Glomerular visceral epithelial cell (primary cell): ENCODE data around the gene ANKRD23.

Source experiments
- DNase-seq: peaks from one replicate; pipeline ENCODE4 v3.0.0-alpha.2; 2016; ENCODE audit errors: extremely low spot score

ANKRD23 gene

GRCh38 chr2:96877631-96878092 is 33.8 kb upstream of the ANKRD23 start:
- no peak for DNase-seq

GRCh38 chr2:96877042-96877451 is 33.2 kb upstream of the ANKRD23 start:
- DNase-seq = no peak

- DNase-seq = no peak
Observed at GRCh38 chr2:96876269-96877041, 32.6 kb upstream of the ANKRD23 start.

DNA sequence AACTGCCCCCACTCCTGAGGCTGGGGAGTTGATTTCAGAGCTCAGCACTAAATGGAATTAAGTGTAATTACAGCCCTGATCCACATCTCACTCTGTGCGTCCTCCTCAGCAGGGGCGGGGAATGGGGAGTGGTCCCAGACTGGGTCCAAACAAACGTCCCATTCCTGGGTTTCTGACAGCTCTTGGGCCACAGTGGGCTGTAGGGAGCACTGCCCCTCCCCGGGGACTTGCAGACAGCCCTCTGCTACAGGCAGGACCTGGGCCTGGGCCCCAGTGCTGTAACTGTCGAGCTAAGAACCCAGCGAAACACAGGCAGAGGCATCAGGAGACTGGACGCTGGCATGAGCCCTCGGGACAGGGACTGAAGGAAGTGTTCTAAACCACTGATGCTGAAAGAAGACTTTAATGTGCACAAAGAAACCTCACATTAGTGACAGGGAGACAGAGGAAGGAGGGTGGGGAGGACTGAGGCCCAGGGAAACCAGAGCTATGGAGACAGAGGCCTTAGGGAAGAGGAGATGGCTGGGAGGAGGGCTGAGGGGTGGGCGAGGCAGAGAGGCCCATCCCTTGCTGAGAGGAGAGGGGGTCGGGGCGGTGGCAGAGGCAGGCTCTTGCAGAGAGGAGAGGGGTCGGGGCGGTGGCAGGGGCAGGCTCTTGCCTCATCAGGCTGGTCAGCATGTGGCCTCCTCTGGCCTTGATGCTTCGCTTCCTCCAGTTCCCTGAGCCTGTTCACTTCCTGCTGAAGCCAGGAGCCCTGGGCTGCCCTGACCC is 31.9 kb upstream of the ANKRD23 start:
- no peak for DNase-seq

- DNase-seq = no peak
Observed at GRCh38 chr2:96874198-96874831, 30.5 kb upstream of the ANKRD23 start.

DNA sequence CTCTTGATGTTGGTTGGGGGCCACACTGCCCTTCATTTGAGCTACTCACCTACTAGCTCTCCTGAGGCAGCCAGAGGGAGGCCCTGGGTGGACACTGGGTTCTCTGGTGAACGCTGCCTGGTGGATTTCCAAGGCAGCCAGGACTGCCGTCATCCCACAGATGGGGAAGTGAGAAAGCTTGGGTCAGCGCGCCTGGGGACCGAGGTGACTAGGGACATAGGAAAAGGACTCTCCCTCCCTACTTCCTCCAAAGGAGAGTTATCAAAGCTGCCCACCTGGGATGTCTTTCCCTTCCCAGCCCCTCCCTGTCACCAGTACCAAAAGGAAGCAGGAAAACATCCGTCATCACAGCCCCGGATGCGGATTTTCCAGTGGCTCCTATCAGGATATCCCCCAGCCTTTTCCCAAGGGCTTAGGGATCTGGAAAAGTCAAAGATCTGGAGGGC is 29.9 kb upstream of the ANKRD23 start:
- no peak for DNase-seq

DNA sequence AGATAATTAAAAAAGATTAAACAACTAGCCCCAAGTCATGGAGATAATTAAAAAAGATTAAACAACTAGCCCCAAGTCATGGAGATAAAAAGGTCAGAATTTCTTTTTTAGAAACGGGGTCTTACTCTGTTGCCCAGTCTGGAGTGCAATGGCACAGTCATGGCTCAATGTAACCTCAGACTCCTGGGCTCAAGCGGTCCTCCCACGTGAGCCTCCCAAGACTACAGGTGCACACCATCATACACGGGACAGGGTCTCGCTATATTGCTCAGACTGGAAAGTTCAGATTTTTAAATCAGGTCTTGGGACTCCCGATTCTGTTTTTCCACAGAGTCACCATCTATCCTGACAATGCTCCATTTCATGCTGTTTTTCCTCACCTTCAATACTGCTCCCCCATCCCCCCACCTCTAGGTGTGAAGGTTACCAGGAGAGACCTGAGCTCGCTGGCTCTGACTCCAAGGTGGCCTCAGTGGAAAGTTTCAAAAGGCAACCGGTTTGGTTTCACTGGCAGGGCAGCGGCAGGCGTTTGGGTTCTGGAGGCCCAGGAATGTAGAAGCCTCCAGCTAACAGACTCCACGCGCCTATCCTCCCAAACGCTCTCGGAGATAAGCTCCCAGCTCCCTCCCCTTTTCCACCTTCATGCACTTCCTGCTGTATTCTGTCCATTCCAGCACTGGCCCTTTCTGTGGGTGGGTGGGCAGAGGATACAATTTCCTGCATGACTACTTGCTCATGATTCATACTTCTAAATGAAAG is 28.9 kb upstream of the ANKRD23 start:
- no peak for DNase-seq

- no peak for DNase-seq
Observed at GRCh38 chr2:96870626-96871255, 26.9 kb upstream of the ANKRD23 start.

DNA sequence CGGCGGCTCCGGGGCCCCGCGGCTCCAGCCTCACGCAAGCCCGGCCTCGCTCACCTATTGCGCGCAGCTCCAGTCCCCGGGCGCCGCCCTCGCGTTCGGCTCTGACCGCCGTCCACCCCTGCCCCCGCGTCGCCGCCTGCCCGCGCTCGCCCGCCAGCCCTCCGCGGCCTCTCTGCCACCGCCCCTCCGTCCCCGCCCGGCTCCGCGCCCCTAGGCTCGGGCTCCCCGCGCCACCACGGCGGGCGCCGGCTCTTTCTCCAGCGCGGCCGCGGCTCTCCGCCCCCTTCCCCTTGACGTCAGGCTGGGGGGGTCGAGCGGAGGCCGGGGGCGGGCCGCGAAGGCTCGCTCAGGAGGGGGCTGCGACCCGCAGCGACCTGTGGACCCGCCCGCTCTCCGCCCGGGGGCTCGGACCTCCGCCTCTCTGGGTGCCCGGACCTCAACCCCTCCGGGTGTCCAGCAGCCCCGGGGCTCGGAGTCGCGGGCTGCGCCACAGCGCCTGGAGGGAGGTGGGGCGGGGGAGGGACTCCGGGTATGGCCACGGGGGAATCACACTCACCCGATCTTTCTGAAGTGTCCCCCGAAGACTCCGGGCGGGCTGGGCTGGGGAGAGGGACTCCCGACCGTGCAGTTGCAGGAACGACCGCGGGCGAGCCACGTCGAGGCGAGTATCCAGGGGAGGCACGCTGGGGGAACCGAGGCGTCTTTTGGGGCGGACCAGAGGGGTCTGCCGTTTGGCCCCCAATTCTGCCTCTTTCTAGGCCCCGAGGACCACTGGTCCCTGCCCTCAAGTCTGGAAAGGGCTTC is 26.2 kb upstream of the ANKRD23 start, which contains the start of gene SEMA4C:
SEMA4C (minus strand) TSS at position 259 of the 804 bp plus-strand sequence. CDS start 2,194 bp downstream, outside the sequence.
- peak; percentile 50 for DNase-seq

DNA sequence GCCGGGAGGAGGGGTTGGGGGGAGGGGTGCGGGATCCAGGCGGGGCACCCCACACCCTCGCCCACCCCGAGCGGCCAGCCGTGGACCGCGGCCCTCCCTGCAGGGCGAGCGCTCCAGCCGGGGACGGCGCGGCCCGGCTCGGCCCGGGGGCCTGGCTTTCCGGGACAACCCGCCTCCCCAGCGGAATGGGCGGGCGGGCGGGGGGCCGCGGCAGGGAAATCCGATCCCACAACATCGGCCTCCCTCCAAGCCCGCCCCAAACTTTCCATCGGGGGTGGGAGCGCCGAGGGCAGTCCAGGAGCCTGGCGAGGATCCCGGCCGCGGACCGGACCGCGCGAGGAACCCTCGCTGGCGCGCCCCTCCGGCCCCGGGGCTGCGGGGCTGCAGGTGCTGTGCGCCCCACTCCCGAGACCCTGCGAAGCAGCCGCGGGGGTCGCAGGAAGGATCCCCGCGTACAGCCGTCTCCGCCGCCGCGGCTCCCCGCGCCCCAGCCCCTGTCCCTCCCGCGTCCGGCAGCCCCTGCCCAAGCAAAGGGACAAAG is 25.5 kb upstream of the ANKRD23 start:
- peak; percentile 87 for DNase-seq

DNA sequence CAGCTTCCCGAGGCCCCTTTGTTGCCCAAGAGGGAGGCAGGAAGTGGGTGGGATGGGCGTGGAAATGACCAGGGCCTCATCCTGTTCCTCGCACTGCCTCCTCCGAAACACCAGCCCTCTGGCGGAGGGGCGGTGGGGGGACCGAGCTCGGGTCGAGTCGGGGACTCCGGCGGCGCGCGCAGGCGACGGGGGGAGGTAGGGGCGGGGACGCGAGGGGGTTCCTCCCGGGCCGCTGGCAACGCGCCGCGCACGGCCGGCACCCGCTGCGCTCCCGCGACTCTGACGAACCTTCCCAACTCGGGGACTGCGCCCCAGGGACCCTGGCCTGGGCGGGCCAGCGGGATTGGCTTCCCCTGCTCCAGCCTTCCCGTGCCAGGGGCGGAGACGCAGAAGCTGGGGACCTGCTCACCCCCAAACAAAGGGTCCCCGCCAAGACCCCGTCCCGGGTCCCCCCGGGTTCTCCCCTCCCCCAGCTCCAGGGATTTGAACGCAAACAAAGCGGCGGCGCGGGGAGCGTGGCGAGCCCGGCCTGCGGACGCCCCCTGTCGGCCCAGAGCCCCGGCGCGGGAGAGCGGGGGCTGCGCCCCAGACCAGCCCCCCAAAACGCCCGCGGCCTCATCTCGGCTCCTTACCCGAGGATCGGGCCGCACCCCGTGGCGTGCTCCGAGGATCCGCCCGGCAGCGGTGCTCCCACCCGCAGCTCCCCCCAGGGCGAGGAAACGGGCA is 24.9 kb upstream of the ANKRD23 start:
- peak; percentile 94 for DNase-seq

GRCh38 chr2:96867756-96868554 is 24.1 kb upstream of the ANKRD23 start:
- DNase-seq = no peak

GRCh38 chr2:96866986-96867755 is 23.4 kb upstream of the ANKRD23 start:
- no peak for DNase-seq

DNA sequence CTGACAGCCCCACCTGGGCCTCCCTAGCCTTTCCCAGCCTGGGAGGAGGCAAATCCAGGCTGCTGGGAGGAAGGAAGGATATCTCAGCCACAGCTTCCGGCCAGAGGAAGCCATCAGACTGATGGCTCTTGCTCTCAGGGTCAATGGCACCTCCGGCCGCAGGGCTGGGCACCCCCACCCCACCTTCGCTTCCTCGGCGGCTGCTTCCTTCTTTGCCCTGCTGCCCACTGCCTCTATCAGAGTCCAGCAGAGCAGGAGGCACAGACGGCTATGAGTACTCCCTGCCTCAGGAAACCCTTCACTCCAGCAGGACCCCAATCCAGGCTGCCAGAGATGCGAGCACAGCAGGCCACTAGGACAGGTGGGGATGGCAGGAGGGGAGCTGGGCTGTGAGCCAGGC is 22.8 kb upstream of the ANKRD23 start:
- no peak for DNase-seq

- DNase-seq = no peak
Observed at GRCh38 chr2:96866149-96866548, 22.3 kb upstream of the ANKRD23 start.

DNA sequence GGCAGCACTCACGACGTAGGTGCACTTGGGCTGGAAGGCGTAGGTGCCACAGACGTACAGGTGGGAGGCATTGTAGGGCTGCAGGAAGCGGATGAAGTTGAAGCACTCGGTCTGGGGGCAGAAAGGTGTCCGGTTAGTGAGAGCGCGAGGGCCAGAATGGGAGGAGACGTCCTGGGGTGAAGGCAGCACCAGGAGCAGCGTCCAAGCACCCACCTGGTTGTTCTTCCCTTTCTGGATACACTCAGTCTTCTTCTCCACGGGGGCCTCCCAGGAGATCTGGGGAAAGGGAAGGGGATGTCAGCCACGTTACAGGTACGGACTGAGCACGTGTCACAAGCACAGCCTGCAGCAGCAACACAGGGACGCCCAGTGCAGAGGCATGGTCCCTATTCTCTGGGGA is 21.8 kb upstream of the ANKRD23 start:
- no peak for DNase-seq

DNA sequence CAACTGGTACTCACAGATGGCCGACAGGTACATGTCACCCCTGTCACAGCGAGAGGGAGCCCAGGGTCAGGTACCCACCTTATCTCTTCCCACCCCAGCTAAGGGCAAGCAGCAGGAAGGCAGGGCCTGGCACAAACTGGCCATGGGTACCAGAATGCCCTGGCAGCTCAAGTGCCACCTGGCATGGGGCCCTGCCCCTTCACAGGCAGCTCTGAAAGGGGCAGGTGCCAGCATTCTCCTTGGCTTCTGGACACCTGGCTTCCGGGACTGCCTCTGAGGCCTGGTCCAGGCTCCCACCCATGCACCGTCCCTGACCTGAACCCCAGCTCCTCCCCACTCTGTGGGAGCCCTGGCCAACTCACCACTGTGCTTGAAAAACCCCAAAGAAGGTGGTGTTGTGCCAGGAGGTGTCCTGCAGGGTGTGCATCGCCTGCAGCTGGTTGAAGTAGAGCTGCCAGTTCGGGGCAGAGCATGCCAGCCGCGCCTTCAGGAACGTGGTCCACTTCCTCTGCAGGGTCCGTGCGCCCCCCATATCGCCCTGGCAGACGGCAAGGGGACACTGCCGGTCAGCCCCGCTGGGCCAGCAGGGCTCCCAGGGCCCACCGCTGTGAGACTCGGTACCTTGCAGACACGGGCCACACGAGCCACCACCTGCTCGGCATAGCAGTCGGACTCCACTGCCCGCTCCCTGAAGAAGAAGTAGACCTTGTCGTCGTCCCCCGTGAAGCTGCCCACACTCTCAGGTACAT is 20.7 kb upstream of the ANKRD23 start:
- no peak for DNase-seq
